Stimulated activated CD4-positive, alpha-beta T cell treated with anti-CD3 and anti-CD28 coated beads, Interleukin-2, amount 100 ng/mL, for 24 hours (primary cell): ENCODE data around the gene SEMA4C.
"Not testable (repeated sequence)": the region's sequence is repeated elsewhere in the genome, so short reads cannot be mapped to it uniquely, and the experiment has no call there.

Experiments
- DNase-seq, 2 donors: peaks; one replicate each; pipeline ENCODE4 v3.0.0-alpha.2; 2020

SEMA4C gene

DNA sequence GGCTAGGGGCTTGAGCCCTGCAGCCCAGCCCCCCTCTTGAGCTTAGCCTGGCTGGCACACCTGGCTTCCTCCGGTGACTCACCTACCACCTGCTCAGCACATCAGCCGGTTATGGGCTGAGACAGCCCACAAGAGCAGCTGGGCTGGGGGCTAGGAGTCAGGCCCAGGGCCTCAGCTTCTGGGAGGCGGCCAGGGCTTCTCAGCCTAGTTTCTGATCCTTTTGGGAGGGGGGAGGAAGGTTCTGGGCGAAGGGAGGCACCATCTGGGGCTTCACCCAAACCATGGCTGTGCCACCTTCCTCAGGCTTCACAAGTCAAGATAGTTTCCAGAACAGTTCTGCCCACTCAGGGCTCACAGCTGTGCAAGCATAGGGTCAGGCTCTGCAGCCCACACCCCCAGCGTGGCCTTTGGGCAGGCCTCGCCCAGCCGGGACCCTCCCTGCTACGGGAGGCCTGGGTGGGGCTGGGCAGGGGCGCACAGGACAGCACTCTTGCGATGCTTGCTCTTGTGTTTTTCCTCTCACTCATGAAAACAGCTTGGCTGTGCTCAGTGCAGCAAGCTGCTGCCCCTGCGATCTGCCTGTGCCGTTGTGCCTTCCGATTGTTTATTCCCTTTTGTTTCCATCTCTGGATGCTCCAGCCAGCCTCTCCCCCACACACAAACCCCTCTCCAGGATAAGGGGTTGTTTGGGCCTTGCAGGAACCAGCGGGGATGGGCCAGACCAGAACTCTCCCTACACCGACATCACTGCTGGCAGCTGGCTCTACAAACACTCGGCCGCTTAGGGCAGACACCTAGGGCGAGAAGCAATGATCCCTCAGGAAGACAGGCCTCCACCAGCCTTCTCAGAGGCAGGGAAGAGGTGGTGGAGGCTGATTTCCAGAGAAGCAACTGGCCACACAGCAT lies 26.1 kb upstream of the SEMA4C start:
- DNase-seq, result no peak

DNA sequence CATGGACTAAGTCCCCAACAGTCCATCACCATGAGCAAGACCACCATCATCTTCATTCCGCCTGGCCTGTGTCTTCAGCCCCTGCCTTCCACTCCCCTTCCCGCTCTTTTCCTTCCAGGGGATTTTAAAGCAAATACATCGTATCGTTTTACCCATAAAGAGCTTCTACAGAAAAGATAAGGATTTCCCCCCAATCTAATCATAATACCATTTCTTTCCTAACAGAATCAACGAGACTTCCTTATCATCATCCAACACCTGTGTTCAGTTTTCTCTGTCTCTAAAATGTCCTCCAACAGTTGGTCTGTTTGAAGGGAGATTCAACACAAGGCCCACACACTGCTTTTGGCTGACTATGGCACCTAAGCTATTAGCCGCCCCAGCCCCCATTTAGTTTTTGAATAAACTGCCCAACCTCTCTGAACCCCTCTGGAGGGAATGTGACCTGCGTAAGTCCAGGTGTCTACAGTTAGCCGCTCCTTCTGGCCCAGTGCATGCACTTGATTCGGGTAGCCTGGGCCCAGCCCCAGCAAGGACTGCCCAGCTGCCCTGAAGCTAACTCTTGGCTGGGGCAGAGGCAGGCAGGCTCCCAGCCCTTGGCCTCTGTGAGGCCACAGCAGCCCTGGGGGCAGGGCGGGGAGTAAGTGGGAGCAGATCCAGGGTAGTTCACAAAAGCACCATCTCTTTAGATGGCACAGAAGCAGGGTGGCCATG lies 25.3 kb upstream of the SEMA4C start:
- no peak for DNase-seq

DNA sequence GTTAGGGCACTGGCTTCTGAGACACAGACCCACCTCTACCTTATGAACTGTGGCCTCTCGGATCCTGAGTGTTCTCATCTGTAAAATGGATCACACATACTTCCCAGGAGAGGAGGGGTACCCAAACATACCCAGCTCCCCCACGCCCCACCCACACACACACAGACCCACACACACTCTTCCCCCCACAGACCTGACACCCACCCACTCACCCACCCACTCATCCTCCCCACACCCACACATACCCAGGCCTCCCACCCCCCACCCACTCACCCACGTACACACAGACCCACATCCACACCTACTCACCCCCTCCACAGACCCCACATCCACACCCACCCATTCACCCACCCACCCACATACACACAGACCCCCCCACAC lies 24.3 kb upstream of the SEMA4C start:
- no peak for DNase-seq

DNA sequence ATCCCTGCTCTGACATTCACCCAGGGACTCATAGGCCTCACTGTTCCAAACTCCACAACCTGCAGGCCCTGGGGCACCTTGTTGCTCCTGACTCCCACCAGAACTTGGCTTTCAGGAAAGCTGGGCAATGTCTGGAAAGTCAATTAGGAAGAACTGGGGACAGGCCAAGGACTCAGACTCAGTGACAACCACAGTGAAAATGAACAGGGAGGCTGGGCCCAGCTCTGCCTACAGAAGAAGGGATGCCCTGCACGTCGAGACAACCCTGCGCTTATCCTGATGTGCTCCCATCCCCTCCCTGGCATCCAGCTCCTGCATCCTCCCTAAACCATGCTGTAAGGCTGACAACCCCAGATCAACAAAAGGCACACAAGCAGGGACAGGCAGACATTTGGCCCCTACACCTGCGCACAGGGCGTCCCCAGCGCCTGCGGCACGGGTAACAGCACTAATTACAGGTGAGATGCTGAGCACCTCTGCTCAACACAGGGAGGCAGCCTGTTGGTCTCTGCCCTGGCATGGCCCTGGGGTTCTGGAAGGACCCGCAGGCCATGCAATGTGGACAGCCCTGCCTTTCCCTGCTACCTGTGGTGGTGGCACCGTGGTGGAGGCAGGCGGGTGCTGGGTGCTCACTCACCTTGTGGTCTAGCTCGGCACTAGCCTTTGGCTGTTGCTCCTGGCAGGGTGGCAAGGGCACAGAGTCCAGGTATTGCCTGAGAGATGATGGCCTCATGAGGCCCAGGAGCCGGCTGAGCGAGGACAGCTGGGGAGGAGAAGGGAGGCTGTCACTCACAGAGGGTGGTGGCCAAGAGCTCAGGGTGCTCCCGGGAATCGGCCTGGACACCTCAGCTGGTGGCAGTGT lies 23.6 kb upstream of the SEMA4C start:
- no peak for DNase-seq

DNA sequence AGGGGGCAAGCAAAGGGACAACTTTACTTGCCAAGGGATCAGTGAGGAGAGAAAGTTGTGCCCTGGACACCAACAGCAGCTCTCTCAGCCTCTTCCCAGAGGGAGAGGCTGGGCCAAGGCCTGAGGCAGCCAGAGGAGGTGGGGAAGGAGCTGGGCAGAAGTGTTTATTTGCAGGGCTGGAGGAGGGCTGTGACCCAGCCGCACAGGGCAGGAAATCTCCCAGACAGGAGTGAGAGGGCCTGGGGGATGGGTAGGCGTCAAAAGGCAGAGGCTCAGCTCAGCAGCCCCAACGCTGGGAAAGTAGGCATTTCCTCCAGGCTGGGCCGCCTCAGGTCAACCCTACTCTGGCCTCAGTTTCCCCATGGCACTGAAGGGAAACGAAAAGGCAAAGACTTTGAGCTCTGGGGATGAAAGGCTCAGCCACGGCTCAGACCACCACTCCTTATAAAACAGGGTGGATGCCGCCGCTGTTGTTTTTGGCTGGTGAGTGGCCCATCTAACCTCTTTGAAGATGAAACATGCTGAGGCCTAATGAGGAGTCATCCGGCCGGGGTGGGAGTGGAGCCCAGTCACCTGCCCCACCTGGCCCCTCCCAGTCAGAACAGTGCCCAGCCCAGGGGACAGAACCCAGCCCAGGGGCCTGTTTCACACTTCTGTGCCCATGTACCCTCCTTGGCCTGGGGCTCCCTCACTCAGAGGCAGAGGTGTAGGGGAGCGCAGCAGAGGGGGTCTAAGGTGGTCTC lies 21.9 kb upstream of the SEMA4C start:
- DNase-seq, result no peak

DNA sequence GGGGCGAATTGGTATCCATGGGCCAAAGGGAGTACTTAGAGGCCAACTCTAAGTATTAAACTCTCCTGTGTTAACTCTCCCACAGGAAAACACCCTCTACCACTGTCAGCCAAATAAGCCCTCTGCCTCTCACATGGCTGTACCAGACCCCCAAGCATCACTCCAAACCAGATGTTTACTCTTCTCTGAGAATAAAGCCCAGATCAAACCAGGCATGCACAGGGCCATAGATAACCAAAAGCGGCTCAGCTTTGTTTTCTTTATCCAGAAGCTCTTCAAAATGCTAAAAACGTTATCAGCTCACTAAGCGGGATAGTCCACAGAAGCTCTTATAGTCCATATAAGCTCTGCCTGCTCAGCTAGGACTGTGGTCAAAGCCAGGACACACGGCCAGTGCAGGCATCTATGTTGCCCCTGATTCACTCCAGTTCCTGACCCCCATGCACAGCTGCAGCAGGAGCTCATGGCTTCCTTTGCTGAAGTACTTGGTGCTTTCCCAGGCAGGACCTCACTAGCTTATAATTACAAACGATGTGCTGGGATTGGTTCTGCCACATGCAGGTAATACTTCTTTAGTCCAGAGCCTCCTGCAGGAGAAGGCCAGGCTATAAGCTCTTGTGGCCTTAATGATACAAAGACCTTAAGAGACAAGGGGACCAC lies 21.0 kb upstream of the SEMA4C start:
- no peak for DNase-seq

DNA sequence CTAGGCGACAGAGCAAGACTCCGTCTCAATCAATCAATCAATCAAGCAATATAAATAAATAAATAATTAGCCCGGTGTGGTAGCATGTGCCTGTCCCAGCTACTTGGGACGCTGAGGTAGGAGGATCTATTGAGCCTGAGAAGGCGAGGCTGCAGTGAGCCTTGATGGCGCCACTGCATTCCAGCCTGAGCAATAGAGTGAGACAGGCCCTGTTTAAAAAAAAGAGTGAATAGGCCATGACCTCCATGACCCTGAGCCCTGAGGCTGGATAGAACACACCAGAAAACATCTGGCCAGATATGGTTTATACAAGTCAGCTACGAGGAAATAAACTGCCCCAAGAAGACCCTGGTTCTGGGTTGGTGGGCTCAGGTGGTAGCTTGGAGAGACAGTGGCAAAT lies 20.4 kb upstream of the SEMA4C start:
- no peak for DNase-seq

DNA sequence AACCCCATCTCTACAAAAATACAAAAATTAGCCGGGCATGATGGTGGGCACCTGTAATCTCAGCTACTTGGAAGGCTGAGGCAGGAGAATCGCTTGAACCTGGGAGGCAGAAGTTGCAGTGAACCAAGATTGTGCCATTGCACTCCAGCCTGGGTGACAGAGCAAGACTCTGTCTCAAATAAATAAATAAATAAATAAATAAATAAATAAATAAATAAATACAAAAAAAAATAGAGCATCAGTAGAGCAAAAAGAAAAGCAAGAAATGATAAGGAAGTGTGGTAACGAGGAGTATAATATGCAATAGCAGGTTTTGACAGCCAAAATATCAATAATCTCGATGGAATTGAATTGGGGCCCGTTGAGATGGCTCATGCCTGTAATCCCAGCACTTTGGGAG lies 19.6 kb upstream of the SEMA4C start:
- DNase-seq, result not testable (repeated sequence)

DNA sequence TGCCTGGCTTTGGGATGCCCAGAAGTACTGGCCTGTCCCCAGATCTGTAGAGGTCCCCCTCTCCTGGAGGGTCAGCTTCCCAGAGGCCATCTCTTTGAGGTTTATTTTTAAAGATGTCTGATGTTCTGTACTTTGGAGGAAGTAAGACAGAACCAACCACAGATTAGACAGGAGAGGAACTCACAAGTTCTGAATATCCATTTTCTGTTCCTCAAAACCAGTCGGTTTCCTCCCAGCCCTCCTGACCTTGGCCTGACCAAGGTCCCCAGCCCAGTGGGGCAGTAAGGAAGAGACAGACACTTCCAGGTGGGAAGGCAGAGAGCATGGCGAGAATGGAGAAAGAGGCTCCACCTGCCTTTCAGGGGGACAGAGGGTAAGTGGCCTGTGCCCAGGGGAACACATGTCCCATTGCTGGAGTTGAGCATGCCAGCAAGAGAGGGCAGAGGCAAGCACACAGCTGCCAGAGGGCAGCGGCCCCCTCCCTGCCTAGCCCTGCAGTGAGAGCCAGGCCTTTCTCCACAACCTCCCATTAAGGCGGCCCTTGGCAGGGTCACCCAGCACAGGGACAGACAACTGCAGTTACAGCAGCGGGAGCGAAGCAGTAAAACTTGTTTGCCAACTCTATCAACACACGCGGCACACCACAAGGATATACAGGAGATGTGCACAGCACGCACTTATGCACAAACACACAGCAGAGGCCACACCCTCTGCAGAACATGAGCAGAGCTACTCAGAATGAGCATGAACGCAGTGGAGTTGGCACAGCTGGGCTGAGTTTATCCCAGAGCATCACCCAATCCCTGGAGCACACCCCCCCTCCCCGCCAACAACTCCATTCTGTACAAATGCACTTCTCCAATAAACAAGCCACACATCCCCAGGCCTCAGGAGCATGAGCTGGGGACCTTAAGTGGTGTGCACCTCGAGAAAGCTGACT lies 18.5 kb upstream of the SEMA4C start:
- no peak for DNase-seq

DNA sequence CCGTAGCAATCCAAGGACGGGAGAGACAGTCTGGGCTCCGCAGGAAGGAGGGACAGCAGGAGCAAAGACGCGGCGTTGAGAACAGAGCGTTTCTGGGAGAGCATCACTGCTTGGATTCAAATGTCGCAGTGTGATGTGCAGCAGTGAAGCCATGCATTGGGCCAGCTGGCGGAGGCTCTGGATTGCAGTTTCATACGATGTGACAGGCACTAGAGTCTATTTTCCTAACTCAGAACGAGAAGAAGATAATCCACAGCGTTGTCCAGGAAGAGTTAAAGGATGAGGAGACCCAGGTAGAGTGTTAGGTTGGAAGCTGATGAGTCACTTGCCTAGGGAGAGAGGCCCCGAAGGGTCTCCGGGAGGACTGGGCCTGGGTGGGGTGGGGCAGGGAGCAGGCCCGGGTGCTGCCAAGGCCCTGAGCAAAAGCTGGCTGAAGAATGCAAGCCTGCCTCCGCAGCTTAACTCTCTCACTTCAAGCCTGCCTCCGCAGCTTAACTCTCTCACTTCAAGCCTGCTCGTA lies 17.7 kb upstream of the SEMA4C start:
- no peak for DNase-seq

DNA sequence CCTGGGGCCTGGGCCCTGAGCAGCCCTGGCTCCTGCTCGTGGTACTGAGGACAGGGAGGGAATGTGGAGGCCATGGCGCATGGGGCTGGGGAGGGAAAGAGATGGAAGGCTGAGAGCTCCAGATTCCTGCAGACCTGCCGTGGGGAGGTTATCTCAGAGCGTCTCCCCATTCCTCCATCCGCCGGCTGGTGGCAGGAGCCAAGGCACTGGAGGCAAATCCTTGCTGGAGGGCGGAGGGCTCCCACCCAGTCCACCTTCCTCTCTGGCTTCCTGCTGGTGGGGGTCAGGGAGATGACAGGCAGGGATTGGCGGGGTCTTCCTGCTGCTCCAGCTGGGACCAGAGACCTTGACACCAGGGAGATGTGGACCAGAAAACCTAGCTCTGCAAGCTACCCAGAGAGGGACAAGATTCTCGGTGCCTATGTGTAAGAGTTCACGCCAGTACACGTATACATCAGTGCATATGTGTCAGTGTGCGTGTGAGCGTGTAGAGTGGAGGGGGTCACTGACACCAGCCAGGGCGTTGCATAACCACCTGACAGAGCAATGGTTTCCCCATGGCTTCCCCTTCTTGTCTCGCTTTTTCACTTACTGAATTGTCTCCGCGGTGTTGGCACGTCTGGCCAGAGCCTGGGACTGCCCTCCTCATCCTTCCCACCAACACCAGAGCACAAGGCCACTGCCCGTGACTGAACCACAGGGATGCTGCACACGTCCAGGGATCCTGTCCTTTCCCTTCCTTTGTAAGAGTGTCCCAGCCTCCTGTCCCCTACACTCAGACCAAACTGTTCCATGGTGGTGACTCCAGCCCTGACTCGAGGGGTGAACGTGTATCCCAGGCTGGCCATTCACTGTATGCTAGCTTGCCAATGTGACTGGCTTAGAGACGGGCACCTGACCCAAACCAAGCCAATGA lies 15.8 kb upstream of the SEMA4C start:
- DNase-seq, result no peak

DNA sequence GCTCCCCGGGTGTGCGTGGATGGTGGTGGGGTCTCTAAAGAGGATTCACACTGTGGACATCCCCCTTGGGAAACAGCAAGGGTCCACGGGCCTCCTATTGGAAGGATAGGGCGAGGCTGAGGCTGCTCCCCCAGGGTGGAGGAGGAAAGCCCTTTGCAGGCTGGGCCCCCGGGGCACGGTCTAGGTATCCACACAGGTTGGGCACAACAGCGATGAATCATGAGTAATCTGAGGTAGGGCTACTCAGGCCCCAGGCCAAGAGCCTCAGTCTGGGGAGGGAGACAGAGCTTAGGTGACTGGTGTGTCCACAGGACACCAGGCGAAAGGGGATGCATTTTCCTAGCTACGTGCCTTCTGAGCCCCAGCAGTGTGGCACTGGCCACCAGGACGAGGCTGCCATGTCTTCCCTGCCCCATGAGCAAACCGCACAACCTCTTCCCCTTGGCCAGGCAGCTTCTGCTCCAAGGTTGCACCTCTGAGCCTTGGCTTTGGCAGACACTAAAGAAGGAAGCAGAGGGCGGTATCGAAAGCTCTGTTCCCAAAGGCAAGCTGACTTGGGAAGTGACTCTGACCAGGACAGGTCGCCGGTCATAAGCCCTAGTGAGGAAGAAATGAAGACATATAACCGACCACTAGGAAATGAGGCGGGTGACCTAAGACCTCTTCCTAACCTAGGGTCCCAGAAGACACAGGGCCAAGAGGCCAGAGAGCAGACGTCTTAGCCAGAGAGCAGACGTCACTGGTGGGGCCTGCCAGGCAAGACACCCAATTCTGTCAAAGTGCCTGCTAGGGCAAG lies 14.6 kb upstream of the SEMA4C start:
- DNase-seq, result no peak

DNA sequence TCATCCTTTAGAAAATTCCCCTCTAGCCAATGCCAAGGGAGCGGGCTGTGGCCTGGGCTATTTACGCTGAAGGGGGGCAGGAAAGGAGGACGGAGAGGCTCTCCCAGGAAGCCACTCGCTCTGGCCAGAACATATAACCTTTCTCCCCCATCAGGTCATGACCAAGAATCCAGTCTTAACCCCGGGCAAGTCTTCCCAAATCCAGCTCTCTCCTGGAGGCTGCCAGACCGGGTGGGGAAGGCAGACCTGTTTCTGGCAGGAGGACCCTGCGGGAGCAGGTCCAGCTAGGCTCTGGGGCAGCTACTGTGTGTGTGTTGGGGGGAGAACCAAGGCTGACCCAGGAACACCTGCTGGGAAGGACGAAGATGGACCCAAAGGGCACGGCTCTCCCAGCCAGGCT lies 13.4 kb upstream of the SEMA4C start:
- DNase-seq, result no peak

DNA sequence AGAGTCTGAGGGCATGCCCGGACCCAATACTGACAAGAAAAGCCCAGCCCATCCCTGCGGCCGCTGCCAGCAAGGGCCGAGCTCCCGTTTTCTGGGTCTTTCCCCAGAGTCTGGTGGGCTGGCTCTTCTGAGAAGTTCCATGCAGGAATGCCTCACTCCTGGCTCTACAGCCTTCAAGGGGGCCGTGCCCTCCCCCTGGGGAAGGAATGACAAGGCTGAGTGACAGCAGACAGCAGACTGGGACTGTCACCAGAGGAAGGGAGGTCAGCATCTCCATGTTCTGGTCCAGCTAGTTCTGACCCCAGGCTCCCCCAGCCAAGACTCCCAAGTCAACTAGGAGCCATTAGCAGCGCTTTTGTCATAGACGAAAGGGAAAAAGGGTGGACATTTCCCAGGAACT lies 13.0 kb upstream of the SEMA4C start:
- no peak for DNase-seq

DNA sequence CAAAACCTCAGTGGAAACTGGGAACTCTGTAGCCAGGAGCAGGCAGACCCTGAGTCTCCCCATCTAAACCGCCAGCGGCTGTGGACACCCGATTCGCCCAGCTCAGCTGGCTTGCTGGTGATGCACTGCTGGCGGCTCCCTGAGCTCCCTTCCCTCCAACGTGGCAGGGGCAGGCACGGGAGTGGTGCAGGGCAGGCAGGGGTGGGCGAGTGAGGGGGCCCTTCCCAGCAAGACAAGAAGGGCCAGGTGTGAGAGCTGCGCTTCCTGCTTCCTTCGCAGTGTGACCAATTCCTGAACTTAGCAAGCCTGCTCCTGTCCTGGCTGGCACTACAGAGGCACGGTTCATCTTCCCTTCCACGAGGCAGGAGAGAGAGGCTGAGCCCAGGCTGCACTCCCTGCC lies 12.3 kb upstream of the SEMA4C start:
- no peak for DNase-seq

DNA sequence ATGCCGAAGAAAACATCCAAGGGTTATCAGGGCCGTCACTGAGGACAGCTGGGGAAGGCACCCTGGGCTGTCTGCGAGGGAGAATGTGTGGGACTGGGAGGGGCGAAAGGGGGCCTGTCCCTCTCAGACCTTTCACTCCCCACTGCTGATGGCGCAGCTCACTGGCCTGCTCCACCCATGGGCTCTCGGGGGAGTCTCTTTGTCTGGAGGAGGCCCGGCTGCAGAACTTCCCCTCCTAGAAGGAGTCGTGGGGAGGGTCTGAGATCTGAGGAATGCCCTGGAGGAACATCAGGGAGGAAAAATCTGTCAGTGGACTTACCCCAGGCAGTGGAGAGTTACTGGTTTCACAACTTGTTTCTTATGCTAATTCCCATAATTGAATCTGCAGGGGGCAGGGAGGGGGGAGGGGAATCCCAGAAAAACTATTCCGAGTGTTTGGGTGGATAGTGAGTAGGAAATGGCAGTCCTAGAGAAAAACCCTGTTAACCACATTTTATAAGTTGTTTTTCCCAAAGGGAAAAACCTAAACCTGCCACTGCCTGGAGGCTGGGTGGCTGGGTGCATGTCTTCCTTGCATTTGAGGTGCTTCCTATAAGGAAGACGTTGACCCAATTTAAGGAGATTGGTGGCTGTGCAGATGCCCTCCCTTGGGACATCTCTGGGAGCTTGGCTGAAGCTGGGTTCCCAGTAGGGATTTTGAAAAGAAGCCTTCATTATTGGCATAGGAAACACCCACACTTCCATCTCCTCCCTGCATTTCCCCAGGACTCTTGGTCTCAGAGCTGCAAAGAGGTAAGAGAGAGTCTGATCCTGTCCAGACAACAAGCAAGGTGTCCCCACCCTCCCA lies 11.7 kb upstream of the SEMA4C start:
- no peak for DNase-seq

DNA sequence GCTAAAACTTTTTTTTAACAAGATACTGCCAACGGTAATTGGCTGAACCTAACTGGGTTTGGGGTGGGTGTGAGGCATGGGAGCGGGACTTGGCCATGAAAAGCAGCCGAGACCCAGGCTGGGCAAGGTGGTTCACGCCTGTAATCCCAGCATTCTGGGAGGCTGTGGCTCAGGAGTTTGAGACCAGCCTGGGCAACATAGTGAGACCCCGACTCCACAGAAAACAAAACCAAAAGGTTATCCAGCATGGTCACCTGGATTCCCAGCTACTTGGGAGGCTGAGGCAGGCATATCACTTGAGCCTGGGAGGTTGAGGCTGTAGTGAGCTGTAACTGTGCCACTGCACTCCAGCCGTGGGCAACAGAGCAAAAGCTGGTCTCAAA lies 11.0 kb upstream of the SEMA4C start:
- no peak for DNase-seq

DNA sequence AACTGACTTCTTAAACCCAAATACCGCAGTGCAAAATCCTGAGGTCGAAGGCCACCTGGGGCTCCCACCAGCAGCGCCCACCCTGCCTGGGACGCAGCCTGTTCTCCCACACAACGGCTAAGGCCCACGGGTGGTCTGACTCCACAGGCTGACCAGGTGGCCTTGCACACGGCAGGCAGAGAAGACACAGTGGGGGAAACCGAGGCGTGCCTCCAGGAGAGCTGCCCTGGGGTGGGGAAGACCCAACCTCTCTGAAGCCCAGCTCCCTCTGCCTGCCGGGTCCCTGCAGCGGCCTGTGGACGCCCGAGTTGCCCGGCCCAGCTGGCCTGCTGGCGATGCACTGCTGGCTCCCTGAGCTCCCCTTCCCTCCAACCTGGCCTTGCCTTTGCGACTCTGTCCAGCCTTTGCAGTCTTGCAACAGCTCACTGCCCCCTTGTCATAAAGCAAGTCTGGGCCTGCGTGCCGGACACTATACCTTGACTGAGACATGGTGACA lies 9.7 kb upstream of the SEMA4C start:
- DNase-seq, result no peak
